ENCODE data around the gene AP5S1. TPM values are rescaled to one million over a fixed set of nuclear protein-coding genes. Genes with fewer than 3 reads are reported as not detected.

Gene AP5S1
- polyA plus RNA-seq, 3 donors, result 6.6 to 10.8 (median 8.6) TPM

GRCh38 chr20:3876000-3876399, 55.7 kb downstream of the AP5S1 start:
- no peak for DNase-seq
- Histone ChIP-seq H2AFZ (ENCODE audit: insufficient read depth, low read depth, low read length, poor library complexity, severe bottlenecking) (no peak overlapping the region), H3K4me2 (replicated peaks; ENCODE audit: extremely low read depth, low read length, poor library complexity, severe bottlenecking) (no peak overlapping the region), H3K9ac (ENCODE audit: insufficient read depth, low read length, poor library complexity, severe bottlenecking) (no peak overlapping the region), H3K79me2 (ENCODE audit: insufficient read depth, low read length) (peaks cover 37% of the 10 kb centered on the region), H3K9me3 (replicated peaks in 1 of 2; ENCODE audit: control insufficient read depth in 1 of 2, insufficient read depth in 1 of 2, low read length in 2 of 2) (no peaks in the 10 kb centered on the region), H3K4me1 (ENCODE audit: control insufficient read depth in 1 of 2, insufficient read depth in 2 of 2, low read length in 2 of 2) (peaks cover 16 to 19% of the 10 kb centered on the region in 2 donors), H3K4me3 (replicated peaks in 1 of 3; ENCODE audit: low read depth in 2 of 3, low read length in 3 of 3) (no peak overlapping the region), H4K20me1 (ENCODE audit: insufficient read depth, low read length) (peaks cover 58% of the 10 kb centered on the region), H3K27ac (ENCODE audit: low read depth in 1 of 2, low read length in 2 of 2) (peak overlapping the region in 1 of 2 donors; percentile 16), H3K36me3 (replicated peaks in 1 of 2; ENCODE audit: control insufficient read depth in 1 of 2, insufficient read depth in 2 of 2, low read length in 2 of 2) (peaks cover 24 to 50% of the 10 kb centered on the region in 2 donors), H3K27me3 (ENCODE audit: control insufficient read depth in 2 of 2, insufficient read depth in 2 of 2, low read length in 2 of 2) (no peaks in the 10 kb centered on the region)
- Mint-ChIP-seq H3K27ac (no peak overlapping the region), H3K27me3 (ENCODE audit: low read depth in 3 of 3) (peaks cover 0 to 3% (median 0%) of the 10 kb centered on the region in 3 donors), H3K4me3 (no peak overlapping the region), H3K36me3 (peaks cover 28 to 48% of the 10 kb centered on the region in 2 donors), H3K9me3 (no peaks in the 10 kb centered on the region), H3K4me1 (peaks cover 29% of the 10 kb centered on the region)
- no peak for TF ChIP-seq CTCF (IDR thresholded peaks at IDR 0.05)
- intact Hi-C loops (cut with micrococcal nuclease), result no loop called here
- no CpG with 5 or more reads among the region's 1 CpG for WGBS (ENCODE audit: insufficient coverage)

DNA sequence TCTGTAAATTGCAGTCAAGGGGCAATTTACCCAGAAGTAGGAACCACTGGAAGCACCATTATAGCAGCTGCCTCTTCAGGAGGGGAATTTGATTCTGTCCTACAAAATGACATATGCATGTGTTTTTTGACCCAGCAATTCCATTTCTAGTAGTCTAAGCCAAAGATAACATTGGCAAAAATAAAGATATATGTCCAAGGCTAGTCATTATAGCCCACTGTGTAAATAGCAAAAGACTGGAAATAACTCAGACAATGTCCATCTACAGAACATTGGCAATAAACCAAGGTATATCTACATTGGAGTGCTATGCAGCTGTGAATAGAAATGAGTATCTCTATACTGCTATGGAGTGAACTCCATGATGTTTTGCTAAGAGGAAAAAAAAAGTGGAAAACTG, 56.3 kb downstream of the AP5S1 start:
- no peak for TF ChIP-seq CTCF (IDR thresholded peaks at IDR 0.05)
- H2AFZ ChIP-seq (ENCODE audit: insufficient read depth, low read depth, low read length, poor library complexity, severe bottlenecking), result no peak overlapping the region
- H3K27ac Mint-ChIP-seq, result no peak overlapping the region
- H3K27me3 Mint-ChIP-seq (ENCODE audit: low read depth in 3 of 3), result peaks cover 0 to 3% (median 0%) of the 10 kb centered on the region in 3 donors
- no peaks in the 10 kb centered on the region for H3K9me3 Mint-ChIP-seq
- no peak overlapping the region for H3K4me3 ChIP-seq (replicated peaks in 1 of 3; ENCODE audit: low read depth in 2 of 3, low read length in 3 of 3)
- H3K27me3 ChIP-seq (ENCODE audit: control insufficient read depth in 2 of 2, insufficient read depth in 2 of 2, low read length in 2 of 2), result no peaks in the 10 kb centered on the region
- peaks cover 16 to 19% of the 10 kb centered on the region in 2 donors for H3K4me1 ChIP-seq (ENCODE audit: control insufficient read depth in 1 of 2, insufficient read depth in 2 of 2, low read length in 2 of 2)
- peaks cover 20 to 43% of the 10 kb centered on the region in 2 donors for H3K36me3 ChIP-seq (replicated peaks in 1 of 2; ENCODE audit: control insufficient read depth in 1 of 2, insufficient read depth in 2 of 2, low read length in 2 of 2)
- H3K4me1 Mint-ChIP-seq, result peaks cover 29% of the 10 kb centered on the region
- peaks cover 52% of the 10 kb centered on the region for H4K20me1 ChIP-seq (ENCODE audit: insufficient read depth, low read length)
- H3K9me3 ChIP-seq (replicated peaks in 1 of 2; ENCODE audit: control insufficient read depth in 1 of 2, insufficient read depth in 1 of 2, low read length in 2 of 2), result no peaks in the 10 kb centered on the region
- no peak overlapping the region for H3K4me3 Mint-ChIP-seq
- H3K4me2 ChIP-seq (replicated peaks; ENCODE audit: extremely low read depth, low read length, poor library complexity, severe bottlenecking), result no peak overlapping the region
- no peak overlapping the region for H3K27ac ChIP-seq (ENCODE audit: low read depth in 1 of 2, low read length in 2 of 2)
- peaks cover 23 to 42% of the 10 kb centered on the region in 2 donors for H3K36me3 Mint-ChIP-seq
- intact Hi-C loops (cut with micrococcal nuclease), result no loop called here
- no peak overlapping the region for H3K9ac ChIP-seq (ENCODE audit: insufficient read depth, low read length, poor library complexity, severe bottlenecking)
- no peak for DNase-seq
- peaks cover 34% of the 10 kb centered on the region for H3K79me2 ChIP-seq (ENCODE audit: insufficient read depth, low read length)

Other genes starting within 250 kb of the AP5S1 start
- gene GFRA4, start 157.1 kb upstream of the AP5S1 start, polyA plus RNA-seq, result not detected
- not detected for gene ADAM33, start 138.5 kb upstream of the AP5S1 start, polyA plus RNA-seq
- 10 to 100 TPM in 1 of 3 donors, 1 to 10 TPM in 2; 1.6 to 23.5 (median 2.5) TPM for gene SIGLEC1, start 107.9 kb upstream of the AP5S1 start, polyA plus RNA-seq
- not detected for gene HSPA12B, start 87.9 kb upstream of the AP5S1 start, polyA plus RNA-seq
- gene ADISSP, start 52.8 kb upstream of the AP5S1 start, polyA plus RNA-seq, result 10 to 100 TPM; 59.6 to 78.5 (median 68.5) TPM
- under 1 TPM in 1 of 3 donors, not detected in 2; 0.09 TPM for gene SPEF1, start 39.1 kb upstream of the AP5S1 start, polyA plus RNA-seq
- 10 to 100 TPM in 1 of 3 donors, 1 to 10 TPM in 2; 1.1 to 18.9 (median 1.4) TPM for gene CENPB, start 33.8 kb upstream of the AP5S1 start, polyA plus RNA-seq
- gene CDC25B, start 24.2 kb upstream of the AP5S1 start, polyA plus RNA-seq, result 10 to 100 TPM in 1 of 3 donors, 1 to 10 TPM in 2; 3.6 to 35.6 (median 4.0) TPM
- gene MAVS, start 26.3 kb downstream of the AP5S1 start, polyA plus RNA-seq, result 10 to 100 TPM in 1 of 3 donors, 1 to 10 TPM in 2; 1.8 to 16.6 (median 3.2) TPM
- gene PANK2, start 68.8 kb downstream of the AP5S1 start, polyA plus RNA-seq, result 10 to 100 TPM; 36.8 to 65.7 (median 48.0) TPM
- gene RNF24, start 195.0 kb downstream of the AP5S1 start, polyA plus RNA-seq, result 10 to 100 TPM; 18.6 to 36.2 (median 24.3) TPM

Data from CD14-positive monocyte (primary cell).